Measurements from ENCODE around the gene KIAA0586. TPM values are rescaled to one million over a fixed set of nuclear protein-coding genes. Genes with fewer than 3 reads are reported as not detected.

Gene KIAA0586
- 4.9 and 9.4 TPM in 2 replicates for total RNA-seq

DNA sequence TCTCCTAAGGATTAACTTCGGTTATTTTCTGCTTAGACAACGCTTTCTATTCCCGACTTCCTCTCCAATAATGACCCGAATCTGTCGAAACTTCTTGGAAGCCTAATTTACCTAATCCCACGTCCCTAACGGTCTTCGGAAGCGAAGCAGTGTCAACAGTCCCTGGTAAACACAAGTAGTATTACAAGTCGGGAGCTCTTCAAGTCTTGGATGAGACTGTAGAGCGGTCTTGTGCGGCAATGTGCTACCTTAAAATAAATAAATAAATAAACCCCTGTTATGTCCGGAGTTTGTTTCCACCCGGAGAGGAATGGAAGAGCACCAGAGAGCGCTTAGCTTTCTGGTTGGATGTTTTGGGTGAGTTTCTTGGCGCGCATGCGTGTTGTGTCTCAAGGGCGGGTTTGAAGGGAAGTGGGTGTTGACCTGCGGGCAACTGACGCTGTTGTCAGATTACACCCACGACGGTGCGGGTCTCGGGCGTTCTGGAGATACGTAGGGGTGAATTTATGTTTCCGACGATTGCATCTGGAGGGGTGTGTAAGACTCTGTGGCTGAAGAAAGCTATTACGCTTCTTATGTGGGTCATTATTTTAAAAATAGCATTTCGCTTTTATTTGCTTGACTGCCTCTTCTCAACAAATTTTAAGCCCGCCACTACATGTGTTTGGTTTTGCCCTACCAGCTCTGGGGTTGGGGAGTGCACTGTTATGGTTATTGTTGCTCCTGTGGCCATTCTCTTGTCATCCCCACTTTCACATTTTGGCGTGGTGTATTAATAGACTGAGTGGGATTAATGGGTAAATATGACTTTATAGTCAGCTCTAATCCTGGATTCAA lies at the start of gene KIAA0586, which contains the start of gene TIMM9:
KIAA0586 (plus strand) TSS at position 439 of the 837 bp plus-strand sequence. CDS start 546 bp downstream, outside the sequence.
TIMM9 (minus strand) TSS at position 251 of the 837 bp plus-strand sequence. CDS start 15,586 bp downstream, outside the sequence.

GRCh38 chr14:58395812-58396788 lies 31.4 kb upstream of the KIAA0586 start, which contains the start of gene TOMM20L:
TOMM20L (plus strand) TSS chr14:58395930; CDS start chr14:58395958, 28 bp downstream.

Other genes with a start within 250 kb of the KIAA0586 start
- gene ACTR10, start 227.6 kb upstream of the KIAA0586 start, total RNA-seq: 109 and 136 TPM in 2 replicates
- gene PSMA3, start 182.9 kb upstream of the KIAA0586 start, total RNA-seq: 103 and 141 TPM in 2 replicates
- 1.8 and 3.6 TPM in 2 replicates for gene ARID4A, start 129.2 kb upstream of the KIAA0586 start, total RNA-seq
- not detected in 2 replicates for gene TOMM20L, start 31.8 kb upstream of the KIAA0586 start, total RNA-seq
- 26.4 and 70.0 TPM in 2 replicates for gene TIMM9, start 188 bp upstream of the KIAA0586 start, total RNA-seq
- gene DACT1, start 210.2 kb downstream of the KIAA0586 start, total RNA-seq: 4.5 and 12.8 TPM in 2 replicates

All from cardiac atrium fibroblast (primary cell).